NCI-H446 treated with DMSO at 0.1 percent for 48 hours (cell line): ENCODE results near the gene TMTC3.

Experiments used
- DNase-seq: peaks from one replicate; lab custom pipeline; 2025; lab: John Stamatoyannopoulos, UW

Gene TMTC3

GRCh38 chr12:88227263-88227662 is 85.2 kb downstream of the TMTC3 start:
- DNase-seq = no peak

- no peak for DNase-seq
These were observed 85.8 kb downstream of the TMTC3 start for GRCh38 chr12:88227871-88228270.

GRCh38 chr12:88228720-88229119 is 86.6 kb downstream of the TMTC3 start:
- DNase-seq = no peak

GRCh38 chr12:88230271-88230670 is 88.2 kb downstream of the TMTC3 start:
- DNase-seq = no peak

- DNase-seq = no peak
These were observed 93.2 kb downstream of the TMTC3 start for GRCh38 chr12:88235183-88235833.

GRCh38 chr12:88237954-88238353 is 95.8 kb downstream of the TMTC3 start:
- no peak for DNase-seq

GRCh38 chr12:88238406-88238805 is 96.3 kb downstream of the TMTC3 start:
- no peak for DNase-seq

- peak; percentile 28 for DNase-seq
These were observed 99.9 kb downstream of the TMTC3 start for GRCh38 chr12:88241862-88242570.

- DNase-seq = no peak
These were observed 100.4 kb downstream of the TMTC3 start for GRCh38 chr12:88242571-88242925.

GRCh38 chr12:88242939-88243338 is 100.8 kb downstream of the TMTC3 start:
- DNase-seq = no peak

- no peak for DNase-seq
These were observed 101.9 kb downstream of the TMTC3 start for GRCh38 chr12:88243982-88244381.

GRCh38 chr12:88245905-88246304 is 103.8 kb downstream of the TMTC3 start:
- no peak for DNase-seq

- DNase-seq = no peak
These were observed 105.1 kb downstream of the TMTC3 start for GRCh38 chr12:88247241-88247643.

GRCh38 chr12:88248606-88249005 is 106.5 kb downstream of the TMTC3 start:
- DNase-seq = no peak
